T-helper 17 cell (primary cell): ENCODE data around the gene DENND4C. TPM values are rescaled to one million over a fixed set of nuclear protein-coding genes. Genes with fewer than 3 reads are reported as not detected.
A peak's percentile ranks its signal among the peaks of the same experiment; 100 is the strongest.
"Not testable (repeated sequence)": the region's sequence is repeated elsewhere in the genome, so short reads cannot be mapped to it uniquely, and the experiment has no call there.

Experiments
- ATAC-seq: fragments of 150-1000 bp; cut with Tn5 transposase; 2 replicates; pipeline ENCODE4 v1.10.0; 2021; ENCODE audit warnings: mild to moderate bottlenecking, moderate library complexity
- DNase-seq, 3 donors: peaks; one replicate each; pipeline versions ENCODE4 v3.0.0 to v3.0.0-alpha.2; 2020 to 2021
- H3K9me3 ChIP-seq: one replicate; pipeline ENCODE4 v1.7.0; 2013; ENCODE audit warnings: low read length, mild to moderate bottlenecking; ENCODE audit not compliant: control insufficient read depth, poor library complexity, severe bottlenecking
- H3K27ac Mint-ChIP-seq: one replicate; pipeline ENCODE4 v1.8.0; 2022; ENCODE audit warnings: mild to moderate bottlenecking, moderate library complexity, mixed read lengths
- H3K27me3 Mint-ChIP-seq: one replicate; pipeline ENCODE4 v1.8.0; 2022; ENCODE audit warnings: mixed read lengths
- H3K36me3 Mint-ChIP-seq: one replicate; pipeline ENCODE4 v1.8.0; 2022; ENCODE audit warnings: low read depth, mixed read lengths
- H3K4me1 Mint-ChIP-seq: one replicate; pipeline ENCODE4 v1.8.0; 2022; ENCODE audit warnings: mild to moderate bottlenecking, mixed read lengths
- H3K4me3 Mint-ChIP-seq: one replicate; pipeline ENCODE4 v1.8.0; 2022; ENCODE audit warnings: mild to moderate bottlenecking, moderate library complexity, mixed read lengths
- total RNA-seq, 4 donors: library from RNA in 2 of 4; stranded (reverse) in 2 of 4; gene quantifications; one replicate each; pipeline ENCODE4 v1.2.3 and lab custom pipeline; 2022 to 2026

The DENND4C gene
- total RNA-seq (10 to 100 TPM; 49.4 to 54.4 TPM), total RNA-seq (lab: John Stamatoyannopoulos, UW) (128 to 181 reads per million in 2 donors)

DNA sequence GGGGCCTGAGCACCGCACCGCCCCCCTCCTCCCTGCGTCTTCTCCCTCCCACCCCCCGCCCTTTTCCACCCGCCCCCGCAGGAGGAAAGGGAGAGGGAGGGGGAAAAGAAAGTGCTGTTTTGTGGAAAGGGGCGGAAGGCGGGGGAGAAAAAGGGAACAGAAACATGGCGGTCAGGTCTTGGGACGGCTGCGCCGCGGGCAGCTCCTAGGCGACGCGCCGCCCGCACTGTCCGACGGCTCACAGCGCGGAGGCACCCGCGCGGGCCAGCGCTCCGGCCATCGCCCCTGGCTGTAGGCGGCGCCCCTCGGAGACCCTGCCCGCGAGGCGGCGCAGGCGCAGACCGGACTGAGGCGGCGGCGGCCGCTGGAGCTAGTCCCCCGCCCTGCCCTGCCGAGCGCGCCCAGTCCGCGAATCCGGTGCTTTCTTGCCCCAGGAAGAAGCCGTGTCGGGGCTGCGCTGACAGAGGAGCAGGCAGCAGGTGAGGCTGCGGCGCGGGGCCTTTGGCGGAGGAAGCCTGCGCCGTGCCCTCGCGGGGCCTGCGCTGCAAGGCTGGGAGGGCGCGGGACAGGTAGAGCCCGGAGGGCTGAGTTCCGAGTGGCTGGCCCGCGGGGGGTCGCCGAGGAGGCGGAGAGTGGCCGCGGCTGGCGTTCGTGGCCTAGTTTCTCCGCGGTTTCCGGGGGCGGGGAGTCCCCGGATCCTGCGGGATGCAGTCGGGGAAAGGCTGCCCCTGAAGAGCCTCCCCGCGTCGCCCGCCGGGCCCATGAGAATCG lies at the start of gene DENND4C:
Gene DENND4C (plus strand): TSS at position 339 of the 771 bp plus-strand sequence. CDS start 45,482 bp downstream, outside the sequence.
- peak; percentile 82 for ATAC-seq
- Mint-ChIP-seq H3K4me1 (peaks cover 2% of the 10 kb centered on the region), H3K4me3 (no peak within 1 kb of the TSS), H3K36me3 (no peaks in the 10 kb centered on the region), H3K27ac (no peak within 1 kb of the TSS), H3K27me3 (no peaks in the 10 kb centered on the region)
- H3K9me3 ChIP-seq, result no peaks in the 10 kb centered on the region
- DNase-seq, result peak; percentile 64 to 72 (median 68)

DNA sequence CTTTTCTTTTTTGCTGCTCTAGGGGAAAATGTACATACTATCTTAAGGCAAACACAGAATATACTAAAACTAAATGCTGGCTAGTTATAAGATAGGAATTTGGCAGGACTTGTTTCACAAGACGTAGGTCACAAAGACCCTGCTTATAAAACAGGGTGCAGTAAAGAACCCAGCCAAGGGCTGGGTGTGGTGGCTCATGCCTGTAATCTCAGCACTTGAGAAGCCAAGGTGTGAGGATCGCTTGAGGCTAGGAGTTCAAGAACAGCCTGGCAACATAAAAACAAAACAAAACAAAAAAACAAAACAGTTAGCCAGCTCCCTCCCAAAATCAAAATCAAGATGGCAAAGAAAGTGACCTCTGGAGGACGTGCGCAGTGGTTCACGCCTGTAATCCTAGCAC lies 49.5 kb upstream of the DENND4C start:
- H3K9me3 ChIP-seq, result no peaks in the 10 kb centered on the region
- Mint-ChIP-seq H3K27ac (no peak overlapping the region), H3K36me3 (no peaks in the 10 kb centered on the region), H3K4me1 (peaks cover 8% of the 10 kb centered on the region), H3K4me3 (no peak overlapping the region), H3K27me3 (no peaks in the 10 kb centered on the region)
- DNase-seq (no peak), ATAC-seq (no peak)

DNA sequence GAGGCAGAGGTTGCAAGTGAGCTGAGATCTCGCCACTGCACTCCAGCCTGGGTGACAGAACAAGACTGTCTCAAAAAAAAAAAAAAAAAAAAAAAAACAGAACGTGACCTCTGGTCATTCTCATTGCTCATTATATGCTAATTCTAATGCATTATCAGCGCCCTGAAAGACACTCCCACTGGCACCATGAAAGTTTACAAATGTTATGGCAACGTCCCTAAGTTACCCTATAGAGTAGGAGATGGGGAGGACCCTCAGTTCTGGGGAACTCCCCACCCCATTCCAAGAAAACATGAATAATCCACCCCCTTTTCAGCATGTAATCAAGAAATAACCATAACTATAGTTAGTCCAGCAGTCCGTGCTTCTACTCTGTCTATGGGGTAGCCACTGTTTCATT lies 48.9 kb upstream of the DENND4C start:
- no peak overlapping the region for H3K27ac Mint-ChIP-seq
- DNase-seq, result no peak

DNA sequence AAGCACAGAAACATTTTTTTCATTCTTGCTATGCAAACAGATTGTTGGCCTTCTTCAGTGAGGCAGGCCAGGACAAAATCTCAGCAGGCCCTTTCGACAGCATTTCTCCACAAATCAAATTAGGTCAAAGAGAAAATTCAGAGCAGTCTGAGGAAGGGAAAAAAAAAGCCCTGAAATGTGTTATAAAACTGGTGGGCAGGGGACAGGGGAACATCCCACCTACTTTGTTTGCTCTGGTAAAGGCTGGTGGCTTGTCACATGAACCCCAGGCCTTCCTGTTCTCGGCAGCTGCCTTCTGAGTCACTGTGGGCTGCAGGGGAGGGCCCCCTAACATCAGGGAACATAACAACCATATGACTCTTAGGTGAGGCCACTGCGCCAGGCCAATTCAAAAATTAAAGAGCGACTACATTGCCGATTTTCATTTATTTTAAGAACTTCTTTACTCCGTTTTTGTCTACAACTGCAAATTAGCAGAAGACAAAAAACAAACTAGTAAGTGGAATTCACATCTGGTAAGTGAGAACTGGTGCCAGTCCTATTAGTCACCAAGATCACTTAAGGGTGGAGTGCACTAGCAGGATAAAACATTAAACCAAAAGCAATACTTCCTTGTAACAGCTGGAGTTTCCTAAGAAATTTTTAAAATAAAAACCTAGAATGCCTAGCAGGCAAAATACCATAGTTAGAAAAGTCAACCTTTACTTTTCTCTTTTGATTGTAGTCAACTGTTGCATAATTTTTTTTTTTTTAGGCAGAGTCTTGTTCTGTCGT lies 46.2 kb upstream of the DENND4C start:
- Mint-ChIP-seq H3K27me3 (no peaks in the 10 kb centered on the region), H3K4me3 (no peak overlapping the region), H3K27ac (peak overlapping the region; percentile 92), H3K4me1 (peaks cover 8% of the 10 kb centered on the region), H3K36me3 (no peaks in the 10 kb centered on the region)
- DNase-seq, result peak; percentile 20 to 50 (median 43)
- peak; percentile 99 for ATAC-seq
- no peaks in the 10 kb centered on the region for H3K9me3 ChIP-seq

More for the DNA sequence above, 48.9 kb upstream of the DENND4C start:
- Mint-ChIP-seq H3K4me3 (no peak overlapping the region), H3K4me1 (peaks cover 8% of the 10 kb centered on the region), H3K36me3 (no peaks in the 10 kb centered on the region), H3K27me3 (no peaks in the 10 kb centered on the region)
- ATAC-seq, result no peak
- H3K9me3 ChIP-seq, result no peaks in the 10 kb centered on the region

DNA sequence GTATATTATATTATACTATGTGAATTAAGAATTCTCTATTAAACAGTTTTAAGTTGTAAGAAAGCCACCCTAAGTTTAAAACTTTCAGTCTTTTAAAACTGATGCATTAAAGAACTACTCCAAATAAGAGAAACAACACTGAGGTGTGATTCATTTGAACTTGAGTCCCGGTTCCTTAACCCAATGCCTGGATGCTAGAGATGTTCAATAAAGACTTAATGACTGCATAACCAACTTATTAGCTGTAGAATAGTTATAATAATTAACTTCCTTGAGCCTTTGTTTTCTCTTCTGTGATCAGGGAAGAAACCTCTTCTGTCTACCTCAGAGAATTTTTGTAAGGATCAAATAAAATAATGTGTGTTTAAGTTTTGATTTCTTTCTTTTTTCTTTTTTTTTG lies 45.3 kb upstream of the DENND4C start:
- Mint-ChIP-seq H3K36me3 (no peaks in the 10 kb centered on the region), H3K27ac (peak overlapping the region; percentile 92), H3K27me3 (no peaks in the 10 kb centered on the region), H3K4me3 (peak overlapping the region; percentile 53), H3K4me1 (peaks cover 8% of the 10 kb centered on the region)
- no peak for DNase-seq
- no peaks in the 10 kb centered on the region for H3K9me3 ChIP-seq
- no peak for ATAC-seq

DNA sequence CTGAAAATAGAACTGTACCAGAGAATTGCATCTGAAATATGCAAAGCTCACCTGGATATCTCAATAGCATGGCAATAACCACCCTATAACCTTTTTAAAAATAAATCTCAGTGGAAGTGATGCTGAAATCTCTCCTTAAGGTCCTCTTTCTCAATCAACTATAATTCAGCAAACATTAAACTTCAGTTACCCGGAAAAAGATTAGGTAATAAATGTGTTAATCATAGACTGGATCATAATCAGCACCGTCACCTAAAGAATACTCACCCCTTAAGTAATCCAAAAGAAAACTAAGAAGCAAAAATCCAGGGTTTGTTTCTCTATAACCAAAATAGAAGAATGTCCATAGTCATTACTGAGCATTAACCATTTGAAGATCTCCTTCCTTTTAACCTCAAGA lies 44.3 kb upstream of the DENND4C start:
- no peaks in the 10 kb centered on the region for H3K9me3 ChIP-seq
- H3K36me3 Mint-ChIP-seq, result peaks cover 2% of the 10 kb centered on the region

DNA sequence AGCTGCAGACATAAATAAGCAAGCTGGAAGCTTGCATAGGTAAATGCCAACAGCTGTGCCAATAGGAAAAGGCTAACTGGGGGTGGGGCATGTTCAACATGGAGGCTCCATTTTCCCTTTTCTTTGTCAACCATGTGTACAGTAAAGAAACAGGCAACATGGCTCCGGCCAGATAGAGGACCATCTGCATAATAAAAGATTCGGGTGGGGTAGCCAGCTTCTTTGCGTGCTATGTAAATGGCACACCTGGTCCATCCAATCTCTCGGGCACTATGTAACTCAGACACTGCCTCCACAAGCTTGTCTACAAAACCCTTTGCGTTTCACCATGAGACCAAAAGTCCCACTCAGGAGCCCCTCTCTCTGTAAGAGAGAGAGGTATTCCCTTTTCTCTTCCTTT lies 41.7 kb upstream of the DENND4C start:
- peaks cover 13% of the 10 kb centered on the region for H3K4me1 Mint-ChIP-seq
- no peak overlapping the region for H3K27ac Mint-ChIP-seq
- H3K4me3 Mint-ChIP-seq, result no peak overlapping the region
- DNase-seq (no peak), ATAC-seq (no peak)
- H3K9me3 ChIP-seq, result no peaks in the 10 kb centered on the region
- no peaks in the 10 kb centered on the region for H3K27me3 Mint-ChIP-seq
- H3K36me3 Mint-ChIP-seq, result peaks cover 3% of the 10 kb centered on the region

More for the DNA sequence above, 44.3 kb upstream of the DENND4C start:
- ATAC-seq, result no peak
- no peak overlapping the region for H3K4me3 Mint-ChIP-seq
- peak overlapping the region; percentile 68 for H3K27ac Mint-ChIP-seq
- no peaks in the 10 kb centered on the region for H3K27me3 Mint-ChIP-seq
- DNase-seq, result no peak
- peaks cover 10% of the 10 kb centered on the region for H3K4me1 Mint-ChIP-seq

DNA sequence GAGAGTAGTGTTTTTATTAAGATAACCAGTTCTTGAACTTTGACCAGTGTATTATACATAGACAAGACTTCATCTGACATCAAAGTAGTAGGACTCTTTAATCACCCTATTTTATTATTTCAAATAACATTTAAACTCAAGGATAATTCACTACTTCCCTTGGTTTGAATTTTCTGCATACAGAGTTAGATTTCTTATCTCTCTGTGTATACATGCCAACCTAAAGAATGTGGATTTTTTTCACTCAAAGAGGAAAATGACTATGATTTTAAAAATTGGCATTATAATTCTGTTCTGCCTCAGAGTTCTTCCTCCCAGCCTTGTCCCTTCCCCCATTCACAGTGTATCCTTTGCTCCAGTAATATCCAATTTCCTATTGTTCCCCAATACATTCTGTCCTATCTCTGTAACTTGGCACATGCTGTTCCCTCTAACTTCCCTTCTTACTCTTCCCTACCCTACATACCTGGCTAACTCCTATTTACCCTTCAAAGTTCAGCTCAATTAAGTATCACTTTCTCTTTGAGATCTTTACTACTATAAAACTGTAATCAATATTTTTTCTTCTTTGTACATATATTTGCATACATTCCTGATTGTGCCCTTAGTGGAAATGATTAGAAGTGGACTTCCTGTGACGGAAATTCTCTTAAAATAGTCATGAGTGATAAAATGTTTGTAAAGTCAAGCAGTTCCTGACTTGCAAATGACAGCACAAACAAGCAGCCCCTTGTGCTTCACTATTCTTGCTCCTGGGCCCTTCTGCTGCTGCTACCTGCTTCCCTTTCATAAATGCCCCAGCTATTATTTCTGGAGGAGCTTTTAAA lies 38.1 kb upstream of the DENND4C start:
- H3K9me3 ChIP-seq, result no peaks in the 10 kb centered on the region
- no peaks in the 10 kb centered on the region for H3K27me3 Mint-ChIP-seq
- H3K4me1 Mint-ChIP-seq, result peaks cover 7% of the 10 kb centered on the region
- DNase-seq, result no peak
- no peak overlapping the region for H3K27ac Mint-ChIP-seq
- no peak for ATAC-seq
- H3K4me3 Mint-ChIP-seq, result no peak overlapping the region
- H3K36me3 Mint-ChIP-seq, result peaks cover 4% of the 10 kb centered on the region

DNA sequence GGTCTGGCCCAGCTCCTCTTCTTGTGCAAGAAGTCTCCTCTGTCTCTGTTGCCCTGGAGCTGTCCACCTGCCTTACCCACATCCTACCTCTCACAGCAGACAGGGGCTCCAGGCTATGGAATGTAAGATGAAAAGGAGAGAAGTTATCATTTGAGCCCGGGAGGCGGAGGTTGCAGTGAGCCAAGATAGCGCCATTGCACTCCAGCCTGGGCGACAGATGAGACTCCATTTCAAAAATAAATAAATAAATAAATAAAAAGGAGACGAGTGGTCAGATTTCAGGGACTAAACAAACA lies 37.5 kb upstream of the DENND4C start:
- ATAC-seq, result no peak
- no peak for DNase-seq
- H3K9me3 ChIP-seq, result no peaks in the 10 kb centered on the region
- no peak overlapping the region for H3K4me3 Mint-ChIP-seq
- H3K4me1 Mint-ChIP-seq, result peaks cover 7% of the 10 kb centered on the region
- H3K36me3 Mint-ChIP-seq, result peaks cover 4% of the 10 kb centered on the region
- H3K27ac Mint-ChIP-seq, result no peak overlapping the region
- no peaks in the 10 kb centered on the region for H3K27me3 Mint-ChIP-seq

DNA sequence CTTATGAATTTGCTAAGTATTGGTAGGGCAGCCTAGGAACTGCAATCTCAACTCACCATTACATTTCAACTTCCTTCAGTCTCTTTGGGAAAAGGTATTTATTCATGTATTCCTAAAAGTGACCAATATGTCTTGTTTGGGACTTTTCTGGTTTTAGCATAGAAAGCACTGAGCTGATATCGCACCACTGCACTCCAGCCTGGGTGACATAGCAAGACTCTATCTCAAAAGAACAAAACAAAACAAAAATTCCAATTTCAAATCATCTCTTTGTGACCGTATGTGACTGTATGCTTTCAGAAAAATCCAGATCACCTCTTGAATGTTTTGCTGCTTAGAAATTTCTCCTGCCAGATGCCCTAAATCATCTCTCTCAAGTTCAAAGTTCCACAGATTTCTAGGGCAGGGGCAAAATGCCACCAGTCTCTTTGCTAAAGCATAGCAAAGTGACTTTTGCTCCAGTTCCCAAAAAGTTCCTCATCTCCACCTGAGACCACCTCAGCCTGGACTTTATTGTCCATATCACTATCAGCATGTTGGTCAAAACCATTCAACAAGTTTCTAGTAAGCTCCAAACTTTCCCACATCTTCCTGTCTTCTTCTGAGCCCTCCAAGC lies 37.0 kb upstream of the DENND4C start:
- DNase-seq, H3K4me1 Mint-ChIP-seq, H3K4me3 Mint-ChIP-seq, H3K36me3 Mint-ChIP-seq, H3K9me3 ChIP-seq, H3K27ac Mint-ChIP-seq, H3K27me3 Mint-ChIP-seq, ATAC-seq: not testable (repeated sequence)

DNA sequence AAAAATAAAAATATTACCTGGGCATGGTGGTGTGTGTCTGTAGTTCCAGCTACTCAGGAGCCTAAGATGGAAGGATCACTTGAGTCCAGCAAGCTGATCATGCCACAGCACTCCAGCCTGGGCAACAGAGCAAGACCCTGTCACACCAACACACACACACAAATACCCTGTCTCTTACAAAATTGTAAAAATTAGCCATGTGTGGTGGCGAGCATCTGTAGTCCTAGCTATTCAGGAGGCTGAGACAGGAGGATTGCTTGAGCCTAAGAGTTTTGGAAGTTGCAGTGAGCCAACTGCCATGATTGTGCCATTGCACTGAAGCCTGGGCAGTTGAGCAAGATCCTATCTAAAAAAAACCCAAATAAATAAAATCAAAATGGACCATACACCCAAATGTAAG lies 32.1 kb upstream of the DENND4C start:
- ATAC-seq (no peak), DNase-seq (no peak)
- H3K27me3 Mint-ChIP-seq, result no peaks in the 10 kb centered on the region
- H3K4me1 Mint-ChIP-seq, result no peaks in the 10 kb centered on the region
- H3K4me3 Mint-ChIP-seq, result no peak overlapping the region
- H3K36me3 Mint-ChIP-seq, result peaks cover 2% of the 10 kb centered on the region
- no peaks in the 10 kb centered on the region for H3K9me3 ChIP-seq
- no peak overlapping the region for H3K27ac Mint-ChIP-seq

DNA sequence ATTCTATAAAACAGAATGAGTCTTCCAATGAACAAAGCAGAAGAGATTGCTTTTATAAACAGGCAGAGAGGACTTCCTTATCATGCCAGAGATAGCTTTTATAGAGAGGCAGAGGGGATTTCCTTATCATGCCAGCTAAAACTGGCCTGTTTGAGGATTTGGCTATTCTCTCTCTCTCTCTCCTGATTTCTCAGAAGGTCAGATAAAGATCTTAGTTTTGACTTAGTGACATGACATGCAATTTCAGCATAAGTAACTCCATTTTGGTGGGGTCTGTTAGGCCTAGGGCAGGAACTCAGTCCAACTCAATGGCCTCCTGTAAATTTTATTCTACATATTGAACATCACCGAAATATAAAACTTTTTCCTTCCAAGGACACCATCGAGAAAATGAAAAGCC lies 31.5 kb upstream of the DENND4C start:
- Mint-ChIP-seq H3K27me3 (no peaks in the 10 kb centered on the region), H3K36me3 (no peaks in the 10 kb centered on the region), H3K4me1 (no peaks in the 10 kb centered on the region)

DNA sequence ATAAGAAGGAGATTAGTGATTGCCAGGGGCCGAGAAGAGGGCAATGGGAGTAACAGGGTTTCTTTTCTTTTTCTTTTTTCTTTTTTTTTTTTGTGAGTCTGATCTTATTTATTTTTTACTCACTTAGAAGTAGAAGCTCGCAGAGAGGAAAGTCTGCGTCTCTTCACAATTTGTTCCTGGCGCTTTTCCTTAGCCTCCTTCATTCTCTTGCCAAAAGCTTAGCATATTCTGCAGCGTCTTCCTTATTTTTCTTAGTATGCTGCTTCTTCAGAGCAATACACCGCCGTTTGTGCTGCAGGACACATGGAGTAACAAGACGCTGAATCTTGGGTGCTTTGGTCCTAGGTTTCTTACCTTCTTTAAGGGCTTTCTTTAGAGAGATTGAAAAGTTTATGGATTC lies 30.3 kb upstream of the DENND4C start:
- H3K4me3 Mint-ChIP-seq, result no peak overlapping the region
- no peaks in the 10 kb centered on the region for H3K9me3 ChIP-seq
- no peaks in the 10 kb centered on the region for H3K4me1 Mint-ChIP-seq
- H3K36me3 Mint-ChIP-seq, result no peaks in the 10 kb centered on the region
- H3K27ac Mint-ChIP-seq, result no peak overlapping the region
- DNase-seq (no peak), ATAC-seq (no peak)
- no peaks in the 10 kb centered on the region for H3K27me3 Mint-ChIP-seq

More for the DNA sequence above, 31.5 kb upstream of the DENND4C start:
- ATAC-seq (no peak), DNase-seq (no peak)
- no peak overlapping the region for H3K27ac Mint-ChIP-seq
- no peak overlapping the region for H3K4me3 Mint-ChIP-seq
- H3K9me3 ChIP-seq, result no peaks in the 10 kb centered on the region
